ENCODE results near the gene LRRN2.

GRCh38 chr1:204731509-204731908 lies 46.0 kb upstream of the LRRN2 start:
- TF ChIP-seq MAX (IDR thresholded peaks at IDR 0.05) (no peak), CEBPB (IDR thresholded peaks at IDR 0.05) (no peak), CTCF (IDR thresholded peaks at IDR 0.05) (no peak), CHD2 (IDR thresholded peaks at IDR 0.05; ENCODE audit: low read length, partially characterized antibody) (no peak), JUN (IDR thresholded peaks at IDR 0.05) (no peak), MYC (IDR thresholded peaks at IDR 0.05; ENCODE audit: borderline replicate concordance, low read length) (no peak)

Data from A549 (cell line).